K562 (cell line): ENCODE results near the gene ASXL2. TPM values are rescaled to one million over a fixed set of nuclear protein-coding genes. Genes with fewer than 3 reads are reported as not detected.

ENCODE experiments used
- BRD4 ChIP-seq: fragments of 200-600 bp; sonication (generic); IDR thresholded peaks from 2 replicates; pipeline ENCODE4 v1.6.1; 2017; ENCODE audit warnings: inconsistent platforms
- CHD2 ChIP-seq: IDR thresholded peaks from 2 replicates; pipeline ENCODE4 v1.6.1; 2011; ENCODE audit warnings: low read depth, low read length
- HDAC1 ChIP-seq, 2 experiments: fragments of 450-650 bp; IDR thresholded peaks; 2 replicates each; pipeline ENCODE4 v1.6.1; 2016 to 2017; ENCODE audit warnings: inconsistent platforms in 1 of 2, mild to moderate bottlenecking in 1 of 2, moderate library complexity in 1 of 2
- HDGF ChIP-seq: fragments of 450-650 bp; IDR thresholded peaks from 2 replicates; pipeline ENCODE4 v1.6.1; 2016
- HEY1 ChIP-seq: fragments of 250-450 bp; sonication (Bioruptor Pico); IDR thresholded peaks from 2 replicates; pipeline ENCODE4 v1.5.0; 2020; ENCODE audit warnings: mild to moderate bottlenecking, moderate library complexity, borderline replicate concordance
- MEIS2 ChIP-seq: fragments of 450-650 bp; IDR thresholded peaks from 2 replicates; pipeline ENCODE4 v1.6.1; 2014; ENCODE audit warnings: mild to moderate bottlenecking; ENCODE audit not compliant: partially characterized antibody
- RB1 ChIP-seq: fragments of 450-650 bp; IDR thresholded peaks from 2 replicates; pipeline ENCODE4 v1.6.1; 2017; ENCODE audit warnings: low read depth, mild to moderate bottlenecking
- RBM14 ChIP-seq: fragments of 200-400 bp; formaldehyde crosslinking; IDR thresholded peaks from 2 replicates; pipeline ENCODE4 v1.6.1; 2018; ENCODE audit warnings: low read depth, mild to moderate bottlenecking, low read length, moderate library complexity, borderline replicate concordance; ENCODE audit not compliant: insufficient read depth
- STAT5A ChIP-seq: IDR thresholded peaks from 2 replicates; pipeline ENCODE4 v1.6.1; 2012; ENCODE audit warnings: low read length, inconsistent platforms, borderline replicate concordance
- TAF7 ChIP-seq: fragments of 450-650 bp; IDR thresholded peaks from 2 replicates; pipeline ENCODE4 v1.6.1; 2016; ENCODE audit warnings: missing genetic modification characterization, missing compliant biosample characterization
- TGIF2 ChIP-seq: sonication (generic); formaldehyde crosslinking; IDR thresholded peaks from 2 replicates; pipeline ENCODE4 v1.8.1; 2022; ENCODE audit warnings: mild to moderate bottlenecking, missing genetic modification reagents, moderate library complexity
- TRIM24 ChIP-seq, 2 experiments: fragments of 450-650 bp; IDR thresholded peaks; 2 replicates each; pipeline ENCODE4 v1.6.1; 2016
- XRCC4 ChIP-seq: IDR thresholded peaks from one replicate; pipeline ENCODE4 v1.6.1; 2011; ENCODE audit not compliant: insufficient read depth, insufficient read length; ENCODE audit errors: extremely low read depth
- ZEB2 ChIP-seq: fragments of 450-650 bp; IDR thresholded peaks from 2 replicates; pipeline ENCODE4 v1.6.1; 2016
- ZNF384 ChIP-seq: IDR thresholded peaks from 2 replicates; pipeline ENCODE4 v1.6.1; 2012; ENCODE audit warnings: low read depth, low read length, improper control_type of control experiment
- ZNF561 ChIP-seq: fragments of 450-650 bp; formaldehyde crosslinking; conservative IDR thresholded peaks from 2 replicates; pipeline ENCODE4 v1.4.0; 2020; ENCODE audit warnings: mild to moderate bottlenecking, moderate library complexity
- polyA plus RNA-seq, 8 experiments: library from polyadenylated mRNA; depleted of rRNA in 4 of 8; stranded (reverse) in 5 of 8; unstranded in 3 of 8; fragments of >200 nt; fragmentation: Nextera tagmentation in 2 of 8; fragmentation: Illumina TruSeq in 1 of 8; extraction: Ambion mirVana in 2 of 8; extraction: Trizol in 1 of 8; gene quantifications; 2 replicates each; pipeline versions ENCODE4 v1.2.1 to v1.2.3, GENCODE V29; 2011 to 2014; ENCODE audit warnings: inconsistent platforms in 1 of 8, missing spikeins in 1 of 8
- total RNA-seq, 7 experiments: library from RNA; depleted of rRNA in 6 of 7; stranded (reverse); fragments of >200 nt in 6 of 7; fragmentation: Illumina TruSeq in 2 of 7; extraction: Trizol in 2 of 7; gene quantifications; 2 replicates each; pipeline versions ENCODE4 v1.2.1 to v1.2.3, GENCODE V29; 2011 to 2021; ENCODE audit warnings: low replicate concordance in 1 of 7
- TF ChIP-seq, protein P1 (sequence below): sonication (generic); formaldehyde crosslinking; IDR thresholded peaks from 2 replicates; pipeline ENCODE4 v1.8.0; 2023; ENCODE audit warnings: missing genetic modification reagents, mild to moderate bottlenecking, borderline replicate concordance
- TF ChIP-seq, protein P2 (sequence below): fragments of 250-450 bp; sonication (Bioruptor Pico); IDR thresholded peaks from 2 replicates; pipeline ENCODE4 v1.8.0; 2022; ENCODE audit warnings: inconsistent platforms
- TF ChIP-seq, protein P3 (sequence below): fragments of 250-450 bp; sonication (Bioruptor Pico); IDR thresholded peaks from 2 replicates; pipeline ENCODE4 v1.5.0; 2021
- TF ChIP-seq, protein P4 (sequence below): sonication (generic); formaldehyde crosslinking; IDR thresholded peaks from 2 replicates; pipeline ENCODE4 v1.9.0; 2022; ENCODE audit warnings: mild to moderate bottlenecking, missing genetic modification reagents

Gene ASXL2
- total and polyA plus RNA-seq, 9 of the 15 experiments (the other 6 are each of a cell fraction or from before 2014, with no cell fraction given): 2.2 to 25.9 (median 9.0) TPM

DNA sequence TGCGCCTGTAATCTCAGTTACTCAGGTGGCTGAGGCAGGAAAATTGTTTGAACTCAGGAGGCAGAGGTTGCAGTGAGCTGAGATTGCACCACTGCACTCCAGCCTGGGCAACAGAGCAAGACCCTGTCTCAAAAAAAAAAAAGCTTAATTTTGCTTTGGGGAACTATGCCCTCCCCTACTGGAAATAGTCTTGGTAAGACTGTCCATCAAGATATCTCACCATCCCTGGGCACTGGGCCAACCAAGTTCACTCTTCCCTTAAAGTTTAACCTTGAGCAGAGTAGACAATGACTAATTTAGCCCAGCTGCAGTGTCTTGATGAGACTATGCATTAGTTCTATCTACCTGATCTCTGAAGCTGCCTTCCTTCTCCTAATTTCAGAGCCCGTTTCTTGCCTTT lies 44.7 kb downstream of the ASXL2 start (continued):
- 0 out of 2 replicates have a peak, but pooled peaks have one; percentile 12 for TF ChIP-seq RB1
- TF ChIP-seq, protein P1, sequence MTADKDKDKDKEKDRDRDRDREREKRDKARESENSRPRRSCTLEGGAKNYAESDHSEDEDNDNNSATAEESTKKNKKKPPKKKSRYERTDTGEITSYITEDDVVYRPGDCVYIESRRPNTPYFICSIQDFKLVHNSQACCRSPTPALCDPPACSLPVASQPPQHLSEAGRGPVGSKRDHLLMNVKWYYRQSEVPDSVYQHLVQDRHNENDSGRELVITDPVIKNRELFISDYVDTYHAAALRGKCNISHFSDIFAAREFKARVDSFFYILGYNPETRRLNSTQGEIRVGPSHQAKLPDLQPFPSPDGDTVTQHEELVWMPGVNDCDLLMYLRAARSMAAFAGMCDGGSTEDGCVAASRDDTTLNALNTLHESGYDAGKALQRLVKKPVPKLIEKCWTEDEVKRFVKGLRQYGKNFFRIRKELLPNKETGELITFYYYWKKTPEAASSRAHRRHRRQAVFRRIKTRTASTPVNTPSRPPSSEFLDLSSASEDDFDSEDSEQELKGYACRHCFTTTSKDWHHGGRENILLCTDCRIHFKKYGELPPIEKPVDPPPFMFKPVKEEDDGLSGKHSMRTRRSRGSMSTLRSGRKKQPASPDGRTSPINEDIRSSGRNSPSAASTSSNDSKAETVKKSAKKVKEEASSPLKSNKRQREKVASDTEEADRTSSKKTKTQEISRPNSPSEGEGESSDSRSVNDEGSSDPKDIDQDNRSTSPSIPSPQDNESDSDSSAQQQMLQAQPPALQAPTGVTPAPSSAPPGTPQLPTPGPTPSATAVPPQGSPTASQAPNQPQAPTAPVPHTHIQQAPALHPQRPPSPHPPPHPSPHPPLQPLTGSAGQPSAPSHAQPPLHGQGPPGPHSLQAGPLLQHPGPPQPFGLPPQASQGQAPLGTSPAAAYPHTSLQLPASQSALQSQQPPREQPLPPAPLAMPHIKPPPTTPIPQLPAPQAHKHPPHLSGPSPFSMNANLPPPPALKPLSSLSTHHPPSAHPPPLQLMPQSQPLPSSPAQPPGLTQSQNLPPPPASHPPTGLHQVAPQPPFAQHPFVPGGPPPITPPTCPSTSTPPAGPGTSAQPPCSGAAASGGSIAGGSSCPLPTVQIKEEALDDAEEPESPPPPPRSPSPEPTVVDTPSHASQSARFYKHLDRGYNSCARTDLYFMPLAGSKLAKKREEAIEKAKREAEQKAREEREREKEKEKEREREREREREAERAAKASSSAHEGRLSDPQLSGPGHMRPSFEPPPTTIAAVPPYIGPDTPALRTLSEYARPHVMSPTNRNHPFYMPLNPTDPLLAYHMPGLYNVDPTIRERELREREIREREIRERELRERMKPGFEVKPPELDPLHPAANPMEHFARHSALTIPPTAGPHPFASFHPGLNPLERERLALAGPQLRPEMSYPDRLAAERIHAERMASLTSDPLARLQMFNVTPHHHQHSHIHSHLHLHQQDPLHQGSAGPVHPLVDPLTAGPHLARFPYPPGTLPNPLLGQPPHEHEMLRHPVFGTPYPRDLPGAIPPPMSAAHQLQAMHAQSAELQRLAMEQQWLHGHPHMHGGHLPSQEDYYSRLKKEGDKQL (CRISPR knock-in tag): no peak
- TF ChIP-seq TAF7 (tag): no peak
- no peak for TF ChIP-seq HDGF
- no peak for TF ChIP-seq HDAC1 (IDR thresholded peaks at IDR 0.05)
- TF ChIP-seq XRCC4: no peak
- no peak for TF ChIP-seq HEY1 (CRISPR knock-in tag)
- TF ChIP-seq CHD2: no peak
- TF ChIP-seq TGIF2: no peak
- TF ChIP-seq, protein P2, sequence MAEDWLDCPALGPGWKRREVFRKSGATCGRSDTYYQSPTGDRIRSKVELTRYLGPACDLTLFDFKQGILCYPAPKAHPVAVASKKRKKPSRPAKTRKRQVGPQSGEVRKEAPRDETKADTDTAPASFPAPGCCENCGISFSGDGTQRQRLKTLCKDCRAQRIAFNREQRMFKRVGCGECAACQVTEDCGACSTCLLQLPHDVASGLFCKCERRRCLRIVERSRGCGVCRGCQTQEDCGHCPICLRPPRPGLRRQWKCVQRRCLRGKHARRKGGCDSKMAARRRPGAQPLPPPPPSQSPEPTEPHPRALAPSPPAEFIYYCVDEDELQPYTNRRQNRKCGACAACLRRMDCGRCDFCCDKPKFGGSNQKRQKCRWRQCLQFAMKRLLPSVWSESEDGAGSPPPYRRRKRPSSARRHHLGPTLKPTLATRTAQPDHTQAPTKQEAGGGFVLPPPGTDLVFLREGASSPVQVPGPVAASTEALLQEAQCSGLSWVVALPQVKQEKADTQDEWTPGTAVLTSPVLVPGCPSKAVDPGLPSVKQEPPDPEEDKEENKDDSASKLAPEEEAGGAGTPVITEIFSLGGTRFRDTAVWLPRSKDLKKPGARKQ: no peak
- no peak for TF ChIP-seq TRIM24 (IDR thresholded peaks at IDR 0.05)
- no peak for TF ChIP-seq RBM14
- TF ChIP-seq, protein P3, sequence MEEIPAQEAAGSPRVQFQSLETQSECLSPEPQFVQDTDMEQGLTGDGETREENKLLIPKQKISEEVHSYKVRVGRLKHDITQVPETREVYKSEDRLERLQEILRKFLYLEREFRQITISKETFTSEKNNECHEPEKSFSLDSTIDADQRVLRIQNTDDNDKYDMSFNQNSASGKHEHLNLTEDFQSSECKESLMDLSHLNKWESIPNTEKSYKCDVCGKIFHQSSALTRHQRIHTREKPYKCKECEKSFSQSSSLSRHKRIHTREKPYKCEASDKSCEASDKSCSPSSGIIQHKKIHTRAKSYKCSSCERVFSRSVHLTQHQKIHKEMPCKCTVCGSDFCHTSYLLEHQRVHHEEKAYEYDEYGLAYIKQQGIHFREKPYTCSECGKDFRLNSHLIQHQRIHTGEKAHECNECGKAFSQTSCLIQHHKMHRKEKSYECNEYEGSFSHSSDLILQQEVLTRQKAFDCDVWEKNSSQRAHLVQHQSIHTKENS (CRISPR knock-in tag): no peak
- peak; percentile 47; the same call in 1 of the 2 replicates for TF ChIP-seq ZEB2
- no peak for TF ChIP-seq ZNF561
- TF ChIP-seq, protein P4, sequence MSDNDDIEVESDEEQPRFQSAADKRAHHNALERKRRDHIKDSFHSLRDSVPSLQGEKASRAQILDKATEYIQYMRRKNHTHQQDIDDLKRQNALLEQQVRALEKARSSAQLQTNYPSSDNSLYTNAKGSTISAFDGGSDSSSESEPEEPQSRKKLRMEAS: no peak
- TF ChIP-seq BRD4: no peak
- TF ChIP-seq ZNF384: peak; percentile 69; the same call in 1 of the 2 replicates
- TF ChIP-seq STAT5A: no peak
- TF ChIP-seq MEIS2: peak; percentile 72
